ENCODE measurements around the gene SLC16A11. TPM values are rescaled to one million over a fixed set of nuclear protein-coding genes. Genes with fewer than 3 reads are reported as not detected.
A peak's percentile ranks its signal among the peaks of the same experiment; 100 is the strongest.

SLC16A11 gene
- polyA plus RNA-seq, 1 donor (not counting 4 experiments of a cell fraction or from before 2014, with no cell fraction given) = not detected

DNA sequence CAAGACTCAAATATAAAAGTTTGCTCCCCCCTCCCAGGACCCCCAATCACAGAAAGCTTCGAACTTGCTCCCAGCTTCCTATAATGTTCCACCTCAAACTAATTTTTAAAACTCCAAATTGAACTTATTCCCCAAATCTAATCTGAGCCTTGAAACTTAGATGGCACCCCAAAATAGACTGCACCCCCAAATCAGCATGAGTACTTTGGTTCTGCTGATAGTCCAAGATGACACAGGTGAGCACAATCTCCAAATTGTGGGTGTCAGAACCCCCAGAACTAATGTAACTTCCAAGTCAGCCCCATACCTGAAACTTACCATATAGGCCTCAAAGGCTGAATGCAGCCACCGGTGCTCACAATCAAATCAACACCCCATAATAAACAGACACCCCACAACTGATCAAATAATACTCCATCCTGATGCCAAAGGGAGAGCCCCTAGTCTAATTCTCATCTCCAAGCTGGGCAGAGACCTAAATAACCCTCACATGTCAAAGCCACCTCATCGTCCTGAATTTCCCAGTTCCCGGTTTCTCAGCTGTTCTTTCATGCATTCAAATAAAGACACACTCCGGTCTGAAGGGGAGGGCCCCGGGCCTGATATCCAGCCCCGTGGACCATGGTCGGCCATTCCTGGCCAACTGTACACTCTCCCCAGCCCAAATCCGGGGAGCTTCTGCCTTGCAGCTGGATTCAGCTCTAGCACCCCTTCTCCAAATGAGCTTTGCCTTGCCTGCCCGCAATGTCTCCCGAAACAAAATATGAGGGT lies 22.8 kb downstream of the SLC16A11 start:
- H3K4me2 ChIP-seq (ENCODE audit: control insufficient read depth, extremely low read depth, insufficient read depth, low read depth, low read length) = no peak overlapping the region
- no peak for TF ChIP-seq EZH2 (IDR thresholded peaks at IDR 0.05; ENCODE audit: low read length)
- TF ChIP-seq, protein P1, sequence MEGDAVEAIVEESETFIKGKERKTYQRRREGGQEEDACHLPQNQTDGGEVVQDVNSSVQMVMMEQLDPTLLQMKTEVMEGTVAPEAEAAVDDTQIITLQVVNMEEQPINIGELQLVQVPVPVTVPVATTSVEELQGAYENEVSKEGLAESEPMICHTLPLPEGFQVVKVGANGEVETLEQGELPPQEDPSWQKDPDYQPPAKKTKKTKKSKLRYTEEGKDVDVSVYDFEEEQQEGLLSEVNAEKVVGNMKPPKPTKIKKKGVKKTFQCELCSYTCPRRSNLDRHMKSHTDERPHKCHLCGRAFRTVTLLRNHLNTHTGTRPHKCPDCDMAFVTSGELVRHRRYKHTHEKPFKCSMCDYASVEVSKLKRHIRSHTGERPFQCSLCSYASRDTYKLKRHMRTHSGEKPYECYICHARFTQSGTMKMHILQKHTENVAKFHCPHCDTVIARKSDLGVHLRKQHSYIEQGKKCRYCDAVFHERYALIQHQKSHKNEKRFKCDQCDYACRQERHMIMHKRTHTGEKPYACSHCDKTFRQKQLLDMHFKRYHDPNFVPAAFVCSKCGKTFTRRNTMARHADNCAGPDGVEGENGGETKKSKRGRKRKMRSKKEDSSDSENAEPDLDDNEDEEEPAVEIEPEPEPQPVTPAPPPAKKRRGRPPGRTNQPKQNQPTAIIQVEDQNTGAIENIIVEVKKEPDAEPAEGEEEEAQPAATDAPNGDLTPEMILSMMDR (optimal IDR thresholded peaks at IDR 0.05 in 1 of 3, IDR thresholded peaks at IDR 0.05 in 1 of 3, conservative IDR thresholded peaks at IDR 0.05 in 1 of 3; ENCODE audit: extremely low read depth in 1 of 3, insufficient read depth in 2 of 3, low read length in 3 of 3) = no peak
- H2AFZ ChIP-seq (ENCODE audit: control insufficient read depth, low read length) = no peak overlapping the region
- no peak overlapping the region for H3K27ac ChIP-seq (ENCODE audit: control insufficient read depth, insufficient read depth, low read length)
- dilution Hi-C loops (cut with MboI; ENCODE audit: extremely low pct_ligation_motif_present, low sequenced_read_pairs) = no loop called here
- peaks cover 4 to 5% of the 10 kb centered on the region in 2 experiments for H3K36me3 ChIP-seq (ENCODE audit: control insufficient read depth in 2 of 2, extremely low read depth in 1 of 2, insufficient read depth in 2 of 2, low read length in 2 of 2)
- peaks cover 2% of the 10 kb centered on the region for H3K4me1 ChIP-seq (ENCODE audit: control insufficient read depth, extremely low read depth, insufficient read depth, low read length)
- no peak for FAIRE-seq
- H4K20me1 ChIP-seq (ENCODE audit: control insufficient read depth, extremely low read depth, insufficient read depth, low read length) = no peaks in the 10 kb centered on the region
- H3K4me3 ChIP-seq (ENCODE audit: control insufficient read depth in 2 of 3, extremely low read depth in 1 of 3, insufficient read depth in 2 of 3, low read depth in 1 of 3, low read length in 3 of 3) = no peak overlapping the region
- H3K9me1 ChIP-seq (ENCODE audit: control insufficient read depth, extremely low read depth, insufficient read depth, low read length) = no peaks in the 10 kb centered on the region
- H3K9me3 ChIP-seq (ENCODE audit: control insufficient read depth, low read depth, low read length) = no peaks in the 10 kb centered on the region
- no peaks in the 10 kb centered on the region for H3K79me2 ChIP-seq (ENCODE audit: control insufficient read depth, insufficient read depth, low read length)
- peaks cover 12% of the 10 kb centered on the region for H3K27me3 ChIP-seq (ENCODE audit: control insufficient read depth, extremely low read depth, insufficient read depth, low read length)
- DNase-seq (ENCODE audit: low read depth, low spot score) = no peak
- H3K9ac ChIP-seq (ENCODE audit: control insufficient read depth, extremely low read depth, insufficient read depth, low read length) = no peak overlapping the region

DNA sequence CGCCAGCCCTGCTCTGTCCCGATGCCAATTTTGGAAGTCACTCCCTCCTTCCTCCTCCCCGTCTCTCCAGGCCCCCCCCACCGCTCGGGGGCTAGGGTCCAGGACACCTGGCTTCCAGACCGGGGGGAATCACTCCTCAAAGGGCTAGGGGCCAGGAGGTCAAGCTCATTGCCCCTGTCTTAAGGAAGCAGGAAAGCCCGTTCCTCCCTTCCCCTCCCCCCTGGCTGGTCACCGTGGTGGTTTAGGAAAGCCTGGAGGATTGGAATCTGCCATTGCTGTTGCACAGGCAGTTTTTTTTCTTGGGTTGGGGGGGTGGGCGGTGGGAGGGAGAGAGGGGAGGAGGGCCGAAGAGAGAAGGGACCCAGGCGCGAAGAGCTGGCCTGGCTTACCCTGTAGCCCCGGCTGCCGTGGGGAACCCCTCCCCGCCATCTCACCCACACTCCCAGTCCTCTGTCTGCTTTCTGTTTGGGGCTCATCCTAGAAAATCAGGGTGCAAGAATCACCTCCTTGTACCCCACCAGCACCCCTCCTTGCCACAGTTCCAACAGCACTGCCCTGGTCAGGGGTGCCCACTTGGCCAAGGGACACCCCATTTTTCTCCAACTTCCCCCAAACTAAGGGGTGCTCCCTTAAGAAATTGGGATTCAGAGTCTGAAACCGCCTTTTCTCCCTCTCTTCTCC lies 23.9 kb downstream of the SLC16A11 start:
- Histone ChIP-seq H3K9ac (ENCODE audit: control insufficient read depth, extremely low read depth, insufficient read depth, low read length) (peak overlapping the region; percentile 66), H3K4me1 (ENCODE audit: control insufficient read depth, extremely low read depth, insufficient read depth, low read length) (peaks cover 10% of the 10 kb centered on the region), H3K27me3 (ENCODE audit: control insufficient read depth, extremely low read depth, insufficient read depth, low read length) (peaks cover 12% of the 10 kb centered on the region), H3K79me2 (ENCODE audit: control insufficient read depth, insufficient read depth, low read length) (no peaks in the 10 kb centered on the region), H2AFZ (ENCODE audit: control insufficient read depth, low read length) (peak overlapping the region; percentile 84), H3K36me3 (ENCODE audit: control insufficient read depth in 2 of 2, extremely low read depth in 1 of 2, insufficient read depth in 2 of 2, low read length in 2 of 2) (peaks cover 4 to 5% of the 10 kb centered on the region in 2 experiments), H3K9me1 (ENCODE audit: control insufficient read depth, extremely low read depth, insufficient read depth, low read length) (peaks cover 2% of the 10 kb centered on the region), H3K4me2 (ENCODE audit: control insufficient read depth, extremely low read depth, insufficient read depth, low read depth, low read length) (peak overlapping the region; percentile 82), H4K20me1 (ENCODE audit: control insufficient read depth, extremely low read depth, insufficient read depth, low read length) (no peaks in the 10 kb centered on the region), H3K27ac (ENCODE audit: control insufficient read depth, insufficient read depth, low read length) (peak overlapping the region; percentile 31), H3K9me3 (ENCODE audit: control insufficient read depth, low read depth, low read length) (no peaks in the 10 kb centered on the region), H3K4me3 (ENCODE audit: control insufficient read depth in 2 of 3, extremely low read depth in 1 of 3, insufficient read depth in 2 of 3, low read depth in 1 of 3, low read length in 3 of 3) (peak overlapping the region; percentile 23 to 55 (median 37))
- dilution Hi-C loops (cut with MboI; ENCODE audit: extremely low pct_ligation_motif_present, low sequenced_read_pairs) = no loop called here
- TF ChIP-seq EZH2 (IDR thresholded peaks at IDR 0.05; ENCODE audit: low read length) = no peak
- TF ChIP-seq, protein P1 (optimal IDR thresholded peaks at IDR 0.05 in 1 of 3, IDR thresholded peaks at IDR 0.05 in 1 of 3, conservative IDR thresholded peaks at IDR 0.05 in 1 of 3; ENCODE audit: extremely low read depth in 1 of 3, insufficient read depth in 2 of 3, low read length in 3 of 3) = no peak
- DNase-seq (ENCODE audit: low read depth, low spot score) (no peak), FAIRE-seq (no peak)

Data from keratinocyte (primary cell).